ENCODE results near the gene NLRP10.

The NLRP10 gene

GRCh38 chr11:7965386-7965785 is at the start of gene NLRP10:
Gene NLRP10, minus strand, starts transcription at chr11:7965447. Its CDS starts 1,952 bp downstream, at chr11:7963495.
- no peak within 1 kb of the TSS for H3K4me2 ChIP-seq (ENCODE audit: low read length)
- H3K36me3 ChIP-seq (ENCODE audit: control insufficient read depth, insufficient read depth, low read length), result no peaks in the 10 kb centered on the region
- H3K9ac ChIP-seq, result no peak within 1 kb of the TSS
- H3K27me3 ChIP-seq (ENCODE audit: control insufficient read depth, insufficient read depth, low read length), result no peaks in the 10 kb centered on the region
- no peak for TF ChIP-seq CTCF (IDR thresholded peaks at IDR 0.05)
- H3K4me1 ChIP-seq, result no peaks in the 10 kb centered on the region
- no peaks in the 10 kb centered on the region for H3K9me3 ChIP-seq (ENCODE audit: control insufficient read depth, low read length)
- H3K79me2 ChIP-seq, result no peaks in the 10 kb centered on the region
- no peak within 1 kb of the TSS for H3K27ac ChIP-seq
- H2AFZ ChIP-seq, result no peak within 1 kb of the TSS
- no peak within 1 kb of the TSS for H3K4me3 ChIP-seq (ENCODE audit: low read depth, low read length)

- no peaks in the 10 kb centered on the region for H3K27me3 ChIP-seq (ENCODE audit: control insufficient read depth, insufficient read depth, low read length)
- TF ChIP-seq CTCF (IDR thresholded peaks at IDR 0.05), result no peak
- no peak overlapping the region for H3K4me3 ChIP-seq (ENCODE audit: low read depth, low read length)
- no peaks in the 10 kb centered on the region for H3K36me3 ChIP-seq (ENCODE audit: control insufficient read depth, insufficient read depth, low read length)
- no peak overlapping the region for H3K27ac ChIP-seq
- H3K4me2 ChIP-seq (ENCODE audit: low read length), result no peak overlapping the region
- H3K9ac ChIP-seq, result no peak overlapping the region
- no peaks in the 10 kb centered on the region for H3K9me3 ChIP-seq (ENCODE audit: control insufficient read depth, low read length)
- no peaks in the 10 kb centered on the region for H3K4me1 ChIP-seq
- H2AFZ ChIP-seq, result no peak overlapping the region
- H3K79me2 ChIP-seq, result no peaks in the 10 kb centered on the region
Observed at GRCh38 chr11:8013833-8014232, 48.6 kb upstream of the NLRP10 start.

GRCh38 chr11:8011981-8012444 is 46.8 kb upstream of the NLRP10 start:
- H3K4me1 ChIP-seq, result no peaks in the 10 kb centered on the region
- no peaks in the 10 kb centered on the region for H3K9me3 ChIP-seq (ENCODE audit: control insufficient read depth, low read length)
- H3K9ac ChIP-seq, result no peak overlapping the region
- H3K4me3 ChIP-seq (ENCODE audit: low read depth, low read length), result no peak overlapping the region
- H2AFZ ChIP-seq, result no peak overlapping the region
- no peak overlapping the region for H3K4me2 ChIP-seq (ENCODE audit: low read length)
- H3K36me3 ChIP-seq (ENCODE audit: control insufficient read depth, insufficient read depth, low read length), result no peaks in the 10 kb centered on the region
- H3K27ac ChIP-seq, result no peak overlapping the region
- no peaks in the 10 kb centered on the region for H3K79me2 ChIP-seq
- H3K27me3 ChIP-seq (ENCODE audit: control insufficient read depth, insufficient read depth, low read length), result no peaks in the 10 kb centered on the region
- no peak for TF ChIP-seq CTCF (IDR thresholded peaks at IDR 0.05)

- H3K79me2 ChIP-seq, result no peaks in the 10 kb centered on the region
- no peak overlapping the region for H3K9ac ChIP-seq
- no peak for TF ChIP-seq CTCF (IDR thresholded peaks at IDR 0.05)
- H3K27me3 ChIP-seq (ENCODE audit: control insufficient read depth, insufficient read depth, low read length), result no peaks in the 10 kb centered on the region
- H3K27ac ChIP-seq, result no peak overlapping the region
- no peaks in the 10 kb centered on the region for H3K9me3 ChIP-seq (ENCODE audit: control insufficient read depth, low read length)
- H3K36me3 ChIP-seq (ENCODE audit: control insufficient read depth, insufficient read depth, low read length), result no peaks in the 10 kb centered on the region
- H3K4me3 ChIP-seq (ENCODE audit: low read depth, low read length), result no peak overlapping the region
- no peak overlapping the region for H2AFZ ChIP-seq
- no peaks in the 10 kb centered on the region for H3K4me1 ChIP-seq
- H3K4me2 ChIP-seq (ENCODE audit: low read length), result no peak overlapping the region
Observed at GRCh38 chr11:8011371-8011770, 46.1 kb upstream of the NLRP10 start.

GRCh38 chr11:8009856-8010255 is 44.6 kb upstream of the NLRP10 start:
- H2AFZ ChIP-seq, result no peak overlapping the region
- H3K9me3 ChIP-seq (ENCODE audit: control insufficient read depth, low read length), result no peaks in the 10 kb centered on the region
- no peak for TF ChIP-seq CTCF (IDR thresholded peaks at IDR 0.05)
- no peak overlapping the region for H3K4me2 ChIP-seq (ENCODE audit: low read length)
- no peak overlapping the region for H3K4me3 ChIP-seq (ENCODE audit: low read depth, low read length)
- H3K27ac ChIP-seq, result no peak overlapping the region
- H3K4me1 ChIP-seq, result no peaks in the 10 kb centered on the region
- H3K9ac ChIP-seq, result no peak overlapping the region
- no peaks in the 10 kb centered on the region for H3K79me2 ChIP-seq
- no peaks in the 10 kb centered on the region for H3K27me3 ChIP-seq (ENCODE audit: control insufficient read depth, insufficient read depth, low read length)
- H3K36me3 ChIP-seq (ENCODE audit: control insufficient read depth, insufficient read depth, low read length), result no peaks in the 10 kb centered on the region

All from parathyroid adenoma (tissue), 2 donors.